NCI-H1048 (cell line): Measurements from ENCODE around the gene MMP17.
"Not testable (repeated sequence)": the region's sequence is repeated elsewhere in the genome, so short reads cannot be mapped to it uniquely, and the experiment has no call there.

ENCODE experiments used
- DNase-seq: peaks from one replicate; lab custom pipeline; 2025; lab: John Stamatoyannopoulos, UW

Gene MMP17

GRCh38 chr12:131800594-131801135, 27.5 kb upstream of the MMP17 start:
- no peak for DNase-seq

GRCh38 chr12:131801254-131801866, 26.8 kb upstream of the MMP17 start:
- no peak for DNase-seq

- DNase-seq, result no peak
Observed at GRCh38 chr12:131803961-131804521, 24.2 kb upstream of the MMP17 start.

GRCh38 chr12:131805421-131805820, 22.8 kb upstream of the MMP17 start:
- no peak for DNase-seq

- no peak for DNase-seq
Observed at GRCh38 chr12:131806674-131807073, 21.5 kb upstream of the MMP17 start.

GRCh38 chr12:131808744-131809371, 19.3 kb upstream of the MMP17 start:
- DNase-seq, result no peak

- not testable (repeated sequence) for DNase-seq
Observed at GRCh38 chr12:131809476-131810254, 18.5 kb upstream of the MMP17 start.

GRCh38 chr12:131810726-131811125, 17.5 kb upstream of the MMP17 start:
- no peak for DNase-seq

DNA sequence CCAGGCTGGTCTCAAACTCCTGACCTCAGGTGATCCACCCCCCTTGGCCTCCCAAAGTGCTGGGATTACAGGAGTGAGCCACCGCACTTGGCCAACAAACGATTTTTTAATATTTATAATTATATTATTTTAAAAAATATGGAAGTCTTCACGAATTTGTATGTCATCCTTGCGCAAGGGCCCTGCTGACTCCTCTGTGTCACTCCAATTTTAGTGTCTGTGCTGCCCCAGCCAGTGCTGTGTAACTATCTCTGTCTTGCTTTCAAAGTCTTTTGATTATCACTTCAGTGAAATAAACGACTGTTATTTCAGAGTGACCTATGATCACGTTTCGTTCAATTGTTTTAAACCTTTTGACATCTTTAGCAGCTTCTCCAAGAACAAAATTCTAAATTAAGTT, 13.1 kb upstream of the MMP17 start:
- no peak for DNase-seq

DNA sequence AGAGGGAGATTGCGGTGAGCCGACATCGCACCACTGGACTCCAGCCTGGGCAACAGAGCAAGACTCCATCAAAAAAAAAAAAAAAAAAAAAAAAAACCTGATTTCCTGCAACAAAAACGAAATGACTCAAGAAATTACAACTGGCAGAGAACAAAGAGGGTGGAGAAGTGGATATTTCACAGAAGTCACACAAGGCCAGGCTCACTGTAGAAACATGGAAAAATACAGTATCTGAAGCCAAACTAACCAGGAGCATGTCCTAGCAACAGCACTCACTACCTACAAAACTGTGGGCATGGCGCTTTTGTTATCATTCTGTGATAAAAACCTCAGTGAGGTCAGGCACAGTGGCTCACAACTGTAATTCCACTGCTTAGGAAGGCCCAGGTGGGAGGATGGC, 11.7 kb upstream of the MMP17 start:
- no peak for DNase-seq

DNA sequence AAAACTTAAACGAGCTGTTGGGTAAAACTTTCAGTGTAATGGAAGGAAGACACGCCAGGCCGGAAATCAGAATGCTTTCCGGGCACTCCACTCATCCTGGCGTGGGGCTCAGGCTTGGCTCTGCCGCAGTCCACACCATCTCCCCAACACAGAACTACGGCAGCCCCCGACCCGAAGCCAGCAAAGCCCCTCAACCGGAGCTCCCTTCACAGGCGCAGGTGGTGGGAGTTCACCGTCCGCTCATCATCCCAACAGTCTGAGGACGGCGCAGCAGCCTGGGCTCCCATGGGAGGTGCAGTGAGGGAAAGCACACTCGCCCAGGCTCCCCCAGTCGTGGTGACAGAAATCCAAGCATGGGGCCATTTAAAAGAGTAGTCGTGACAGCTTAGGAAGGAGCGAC, 11.0 kb upstream of the MMP17 start:
- no peak for DNase-seq

DNA sequence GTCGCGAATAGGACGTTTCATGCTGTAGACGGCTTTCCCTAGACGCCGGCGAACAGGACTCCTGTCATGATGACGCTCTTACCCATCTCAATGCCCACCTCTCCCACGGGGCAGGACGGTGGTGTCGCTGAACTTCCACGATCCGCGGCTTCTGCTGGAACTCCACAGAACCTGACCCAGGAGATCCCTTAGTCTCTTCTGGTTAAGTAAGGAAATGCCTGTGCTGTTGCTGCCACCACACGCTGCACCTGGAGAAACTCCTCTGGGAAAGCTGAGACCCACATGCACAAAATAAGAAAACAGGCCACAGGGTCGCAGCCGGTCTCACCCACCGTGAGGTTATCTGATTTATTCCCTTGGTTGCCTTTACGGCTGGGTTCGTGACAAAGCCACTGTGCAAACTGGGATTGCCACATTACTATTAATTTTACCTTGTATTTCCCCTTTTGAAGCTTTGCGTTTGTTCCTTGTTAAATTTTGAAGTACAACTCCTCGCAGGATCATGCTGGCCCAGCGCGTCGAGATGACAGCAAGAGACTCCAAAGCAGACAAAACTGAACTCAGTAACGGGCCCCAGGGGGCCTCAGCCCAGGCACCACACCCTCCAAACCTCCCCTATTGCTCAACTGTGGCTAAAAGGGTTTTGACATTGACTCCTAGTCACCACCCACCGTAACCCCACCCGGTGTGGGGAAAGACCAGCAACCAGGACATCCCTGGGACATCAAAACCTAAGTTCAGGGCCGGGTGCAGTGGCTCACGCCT, 9.2 kb upstream of the MMP17 start:
- no peak for DNase-seq

DNA sequence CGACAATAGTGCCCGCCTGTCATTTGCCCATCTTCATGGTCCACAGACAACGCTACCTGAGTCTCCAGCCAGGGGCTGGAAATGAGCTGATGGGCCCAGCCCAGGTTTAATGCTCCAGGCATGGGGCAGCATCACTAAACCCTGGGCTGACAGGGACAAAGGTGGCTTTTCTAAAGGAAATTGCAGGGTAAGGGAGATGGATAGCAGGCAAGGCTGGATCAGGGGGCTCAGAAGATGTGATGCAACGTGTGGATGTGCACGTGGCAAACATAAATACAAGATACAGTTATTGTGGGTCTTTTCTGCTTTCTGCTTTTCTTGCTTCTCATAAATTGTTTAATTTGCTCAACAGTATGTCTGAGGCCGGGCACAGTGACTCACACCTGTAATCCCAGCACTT, 3.7 kb upstream of the MMP17 start:
- no peak for DNase-seq

GRCh38 chr12:131825146-131825892, 2.9 kb upstream of the MMP17 start:
- no peak for DNase-seq

DNA sequence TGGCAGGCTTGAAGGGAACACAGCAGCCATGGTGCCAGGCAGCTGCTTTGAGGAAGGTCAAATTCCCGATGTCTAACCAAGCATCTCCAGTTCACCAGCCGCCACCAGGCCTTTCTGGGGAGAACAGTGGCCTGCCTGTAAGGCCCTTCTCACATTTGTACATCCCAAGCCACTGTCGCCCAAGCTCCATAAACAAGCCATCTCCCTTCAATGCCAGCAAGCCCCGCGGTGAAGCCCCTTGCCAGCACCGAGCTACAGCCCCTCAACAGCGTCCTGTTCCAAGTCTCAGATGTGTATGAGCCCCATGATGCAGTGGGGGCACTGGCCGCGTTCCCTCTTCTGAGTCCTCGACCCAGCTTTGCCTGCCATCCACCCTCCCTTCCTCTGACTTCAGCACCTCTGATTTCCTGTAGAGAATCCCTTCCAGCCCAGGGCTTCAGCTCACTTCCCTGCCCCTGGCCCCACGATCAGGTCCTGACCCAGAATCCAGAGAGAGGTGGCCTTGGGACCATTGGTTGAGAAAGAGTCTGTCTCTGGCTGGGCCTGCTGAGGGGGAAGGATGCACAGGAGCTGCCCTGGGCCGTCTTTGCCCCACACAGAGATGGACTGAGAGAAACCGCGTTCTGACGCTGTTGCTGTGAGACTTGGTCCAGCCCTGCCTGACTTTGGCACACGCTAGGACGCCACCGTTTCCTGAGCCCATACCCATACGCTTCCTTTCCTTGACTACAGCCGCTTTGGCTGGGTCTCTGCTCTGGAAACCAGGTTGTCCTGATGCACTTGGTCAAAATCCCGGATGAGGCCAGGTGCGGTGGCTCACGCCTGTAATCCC, 1.9 kb upstream of the MMP17 start:
- DNase-seq, result no peak

DNA sequence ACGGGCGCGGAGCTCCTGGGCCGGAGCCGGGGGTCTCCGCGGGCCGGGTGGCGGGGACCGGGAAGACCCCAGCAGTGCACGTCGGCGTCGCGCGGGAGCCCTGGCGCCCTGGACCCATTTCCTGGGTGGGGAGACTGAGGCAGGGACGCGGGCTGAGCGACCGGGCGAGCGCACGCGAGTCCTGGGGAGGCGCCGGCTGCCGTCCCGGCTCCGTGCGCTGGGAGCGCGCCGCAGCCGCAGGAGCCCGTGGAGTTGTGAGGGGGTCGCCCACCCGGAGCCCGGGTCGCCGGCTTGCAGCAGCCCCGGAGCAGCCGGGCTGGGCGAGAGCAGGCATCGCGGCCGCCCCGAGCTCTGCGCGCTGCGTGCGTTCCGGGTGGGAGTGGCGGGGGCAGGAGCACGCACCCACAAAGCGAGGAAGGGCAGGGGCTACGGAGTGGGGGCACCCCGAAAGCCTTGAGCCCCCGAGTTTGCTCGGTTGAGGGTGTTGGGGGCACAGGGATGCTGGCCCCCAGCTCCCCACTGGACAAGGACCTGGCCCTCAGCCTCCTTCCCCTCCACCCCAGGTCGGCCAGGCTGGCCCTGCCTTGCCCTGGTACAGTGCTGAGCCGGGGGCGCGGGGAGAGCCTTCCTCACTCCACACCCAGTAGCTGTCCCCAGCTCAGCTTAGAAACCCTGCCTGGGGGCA, 620 bp downstream of the MMP17 start:
- DNase-seq, result no peak

GRCh38 chr12:131829356-131829747, 1.2 kb downstream of the MMP17 start:
- no peak for DNase-seq

- no peak for DNase-seq
Observed at GRCh38 chr12:131829791-131830334, 1.7 kb downstream of the MMP17 start.

DNA sequence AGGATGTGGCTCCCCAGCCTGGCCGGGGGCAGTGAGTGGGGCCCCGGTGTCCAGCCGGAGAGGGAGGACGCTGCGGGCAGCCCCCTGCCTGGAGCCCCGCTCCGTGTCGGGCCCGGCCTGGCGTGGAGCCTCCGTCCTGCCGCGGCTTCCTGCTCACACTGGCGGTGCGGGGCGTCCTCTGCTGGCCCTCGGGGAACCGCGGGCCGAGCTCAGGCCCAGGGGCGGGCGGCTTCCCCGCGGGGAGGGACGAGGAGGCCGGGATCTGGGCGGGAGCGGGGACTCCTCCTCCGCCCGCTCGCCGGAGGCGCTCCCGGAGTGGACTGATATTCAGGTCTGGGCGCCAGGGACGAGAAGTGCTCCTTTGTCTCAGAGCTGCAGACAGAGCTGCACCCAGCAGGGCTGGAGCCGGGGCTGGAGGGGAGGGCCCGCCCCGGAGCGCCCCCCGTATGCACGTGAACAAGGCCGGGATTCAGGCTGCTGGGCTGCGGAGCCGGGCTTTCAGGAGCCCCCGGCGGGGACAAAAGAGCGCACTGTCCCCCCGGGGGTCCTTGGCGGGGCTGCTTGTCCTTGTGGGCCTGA, 2.2 kb downstream of the MMP17 start:
- peak; percentile 47 for DNase-seq
